Measurements from ENCODE around the gene CLDND2. TPM values are rescaled to one million over a fixed set of nuclear protein-coding genes. Genes with fewer than 3 reads are reported as not detected.

Gene CLDND2
- polyA plus RNA-seq, 4 donors, result 0.25 to 4.1 (median 2.0) TPM; not detected in 1

DNA sequence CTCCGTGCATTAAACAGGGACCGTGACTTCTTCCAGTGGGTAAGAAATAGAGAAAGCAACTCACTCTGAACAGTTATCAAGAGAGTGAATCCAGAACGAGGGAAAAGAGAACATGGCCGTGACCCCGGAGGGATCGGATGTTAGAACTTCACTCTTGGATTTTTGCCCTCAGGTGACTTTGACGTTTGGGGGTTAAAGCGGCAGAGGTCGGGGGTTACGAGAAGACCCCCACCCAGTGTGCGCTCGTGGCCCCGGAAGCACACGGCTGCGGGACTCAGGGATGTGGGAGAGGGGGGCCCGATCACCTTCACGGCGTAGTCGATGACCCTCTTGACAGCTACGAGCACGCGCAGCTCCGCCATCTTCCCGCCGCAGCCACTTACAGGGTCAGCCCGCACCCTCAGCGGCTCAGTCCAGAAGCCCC, 2.8 kb downstream of the CLDND2 start, which contains the start of gene ETFB:
TSS of gene ETFB (minus strand) at position 424 of the 424 bp plus-strand sequence. CDS start at position 362, 62 bp downstream.
- Histone ChIP-seq H3K9me3 (ENCODE audit: control insufficient read depth in 2 of 2, insufficient read depth in 1 of 2, low read depth in 1 of 2, low read length in 1 of 2) (no peaks in the 10 kb centered on the region), H3K4me3 (ENCODE audit: low read depth in 1 of 3, low read length in 3 of 3) (peak within 1 kb of the TSS; percentile 63 to 98 (median 81)), H3K36me3 (ENCODE audit: control insufficient read depth in 3 of 3, insufficient read depth in 2 of 3, low read depth in 1 of 3, low read length in 3 of 3) (peaks cover 0 to 11% (median 0%) of the 10 kb centered on the region in 3 donors), H3K27me3 (ENCODE audit: control insufficient read depth in 3 of 3, insufficient read depth in 3 of 3, low read length in 3 of 3) (no peaks in the 10 kb centered on the region), H3K27ac (ENCODE audit: low read depth in 1 of 3, low read length in 2 of 3) (peak within 1 kb of the TSS; percentile 94 to 97 (median 97)), H3K4me1 (ENCODE audit: control insufficient read depth in 3 of 3, insufficient read depth in 2 of 3, low read depth in 1 of 3, low read length in 2 of 3) (peaks cover 0 to 40% (median 3%) of the 10 kb centered on the region in 3 donors)
- FAIRE-seq, result no peak
- no peak for DNase-seq
- WGBS, 3 donors, result 0 to 1% (median 0%) methylated on average over 27 of the region's 27 CpGs

DNA sequence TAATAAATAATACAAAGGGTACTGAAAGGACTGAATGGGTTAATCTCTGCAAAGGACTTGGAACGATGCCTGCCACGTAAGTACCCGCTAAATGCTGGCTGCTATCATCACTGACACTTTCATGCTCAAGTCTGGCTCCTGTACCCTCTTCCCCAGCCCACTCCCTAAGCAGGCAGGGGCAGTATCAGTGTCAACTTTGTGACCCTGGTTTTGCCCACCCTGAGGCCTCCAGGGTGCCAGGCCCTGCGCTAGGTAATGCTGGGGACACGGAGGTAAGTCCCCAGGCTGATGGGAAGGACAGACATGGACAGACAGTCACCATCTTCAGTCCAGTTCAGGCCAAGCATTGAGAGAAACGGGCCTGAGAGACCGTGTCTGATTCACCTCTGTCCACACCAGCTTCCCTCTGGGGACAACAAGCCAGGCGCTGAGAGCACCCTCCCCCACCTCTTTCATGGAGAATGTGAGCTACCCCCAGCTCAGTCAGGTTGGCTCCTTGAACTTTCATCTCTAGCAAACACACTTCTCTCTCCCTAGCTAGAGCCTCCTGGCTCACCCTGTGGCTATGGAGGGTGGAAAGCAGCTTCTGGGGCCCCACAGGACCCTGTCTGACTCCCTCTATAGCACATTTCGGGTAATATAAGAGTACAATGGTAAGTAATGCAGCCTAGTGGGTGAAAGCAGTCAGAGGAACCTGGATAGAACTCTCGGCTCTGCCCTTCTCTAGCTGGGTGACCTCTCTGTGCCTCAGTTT, 3.4 kb downstream of the CLDND2 start:
- 9 to 20% (median 14%) methylated on average over 10 of the region's 10 CpGs for WGBS, 3 donors
- peaks cover 0 to 40% (median 3%) of the 10 kb centered on the region in 3 donors for H3K4me1 ChIP-seq (ENCODE audit: control insufficient read depth in 3 of 3, insufficient read depth in 2 of 3, low read depth in 1 of 3, low read length in 2 of 3)
- DNase-seq, result peak; percentile 66 to 81
- H3K36me3 ChIP-seq (ENCODE audit: control insufficient read depth in 3 of 3, insufficient read depth in 2 of 3, low read depth in 1 of 3, low read length in 3 of 3), result peaks cover 0 to 13% (median 0%) of the 10 kb centered on the region in 3 donors
- FAIRE-seq, result no peak
- no peaks in the 10 kb centered on the region for H3K9me3 ChIP-seq (ENCODE audit: control insufficient read depth in 2 of 2, insufficient read depth in 1 of 2, low read depth in 1 of 2, low read length in 1 of 2)
- H3K4me3 ChIP-seq (ENCODE audit: low read depth in 1 of 3, low read length in 3 of 3), result peak overlapping the region; percentile 63 to 98 (median 81)
- peak overlapping the region; percentile 94 to 97 (median 97) for H3K27ac ChIP-seq (ENCODE audit: low read depth in 1 of 3, low read length in 2 of 3)
- H3K27me3 ChIP-seq (ENCODE audit: control insufficient read depth in 3 of 3, insufficient read depth in 3 of 3, low read length in 3 of 3), result no peaks in the 10 kb centered on the region

- Histone ChIP-seq H3K27ac (ENCODE audit: low read depth in 1 of 3, low read length in 2 of 3) (peak overlapping the region; percentile 16 to 95 (median 28)), H3K4me1 (ENCODE audit: control insufficient read depth in 3 of 3, insufficient read depth in 2 of 3, low read depth in 1 of 3, low read length in 2 of 3) (peaks cover 0 to 40% (median 3%) of the 10 kb centered on the region in 3 donors), H3K9me3 (ENCODE audit: control insufficient read depth in 2 of 2, insufficient read depth in 1 of 2, low read depth in 1 of 2, low read length in 1 of 2) (no peaks in the 10 kb centered on the region), H3K36me3 (ENCODE audit: control insufficient read depth in 3 of 3, insufficient read depth in 2 of 3, low read depth in 1 of 3, low read length in 3 of 3) (peaks cover 0 to 19% (median 0%) of the 10 kb centered on the region in 3 donors), H3K4me3 (ENCODE audit: low read depth in 1 of 3, low read length in 3 of 3) (no peak overlapping the region), H3K27me3 (ENCODE audit: control insufficient read depth in 3 of 3, insufficient read depth in 3 of 3, low read length in 3 of 3) (no peaks in the 10 kb centered on the region)
- DNase-seq (peak in 1 of 2 donors; percentile 33), FAIRE-seq (no peak)
- 60 to 75% (median 63%) methylated on average over 15 of the region's 15 CpGs for WGBS, 3 donors
Measured at GRCh38 chr19:51364200-51365106, 4.3 kb downstream of the CLDND2 start.

- Histone ChIP-seq H3K4me1 (ENCODE audit: control insufficient read depth in 3 of 3, insufficient read depth in 2 of 3, low read depth in 1 of 3, low read length in 2 of 3) (peaks cover 0 to 34% (median 3%) of the 10 kb centered on the region in 3 donors), H3K36me3 (ENCODE audit: control insufficient read depth in 3 of 3, insufficient read depth in 2 of 3, low read depth in 1 of 3, low read length in 3 of 3) (peaks cover 0 to 31% (median 0%) of the 10 kb centered on the region in 3 donors), H3K9me3 (ENCODE audit: control insufficient read depth in 2 of 2, insufficient read depth in 1 of 2, low read depth in 1 of 2, low read length in 1 of 2) (no peaks in the 10 kb centered on the region), H3K4me3 (ENCODE audit: low read depth in 1 of 3, low read length in 3 of 3) (no peak overlapping the region), H3K27ac (ENCODE audit: low read depth in 1 of 3, low read length in 2 of 3) (peak overlapping the region in 1 of 3 donors; percentile 45), H3K27me3 (ENCODE audit: control insufficient read depth in 3 of 3, insufficient read depth in 3 of 3, low read length in 3 of 3) (no peaks in the 10 kb centered on the region)
- DNase-seq (peak in 1 of 2 donors; percentile 57), FAIRE-seq (no peak)
- WGBS, 3 donors, result 71 to 85% (median 75%) methylated on average over 13 of the region's 13 CpGs
Measured at GRCh38 chr19:51361239-51361638, 7.6 kb downstream of the CLDND2 start.

GRCh38 chr19:51359294-51359693, 9.5 kb downstream of the CLDND2 start:
- H3K4me1 ChIP-seq (ENCODE audit: control insufficient read depth in 3 of 3, insufficient read depth in 2 of 3, low read depth in 1 of 3, low read length in 2 of 3), result peaks cover 0 to 30% (median 3%) of the 10 kb centered on the region in 3 donors
- H3K4me3 ChIP-seq (ENCODE audit: low read depth in 1 of 3, low read length in 3 of 3), result no peak overlapping the region
- H3K27me3 ChIP-seq (ENCODE audit: control insufficient read depth in 3 of 3, insufficient read depth in 3 of 3, low read length in 3 of 3), result no peaks in the 10 kb centered on the region
- no peaks in the 10 kb centered on the region for H3K9me3 ChIP-seq (ENCODE audit: control insufficient read depth in 2 of 2, insufficient read depth in 1 of 2, low read depth in 1 of 2, low read length in 1 of 2)
- H3K36me3 ChIP-seq (ENCODE audit: control insufficient read depth in 3 of 3, insufficient read depth in 2 of 3, low read depth in 1 of 3, low read length in 3 of 3), result peaks cover 0 to 27% (median 0%) of the 10 kb centered on the region in 3 donors
- WGBS, 3 donors, result 92 to 97% (median 94%) methylated on average over 4 of the region's 4 CpGs
- DNase-seq (no peak), FAIRE-seq (no peak)
- no peak overlapping the region for H3K27ac ChIP-seq (ENCODE audit: low read depth in 1 of 3, low read length in 2 of 3)

DNA sequence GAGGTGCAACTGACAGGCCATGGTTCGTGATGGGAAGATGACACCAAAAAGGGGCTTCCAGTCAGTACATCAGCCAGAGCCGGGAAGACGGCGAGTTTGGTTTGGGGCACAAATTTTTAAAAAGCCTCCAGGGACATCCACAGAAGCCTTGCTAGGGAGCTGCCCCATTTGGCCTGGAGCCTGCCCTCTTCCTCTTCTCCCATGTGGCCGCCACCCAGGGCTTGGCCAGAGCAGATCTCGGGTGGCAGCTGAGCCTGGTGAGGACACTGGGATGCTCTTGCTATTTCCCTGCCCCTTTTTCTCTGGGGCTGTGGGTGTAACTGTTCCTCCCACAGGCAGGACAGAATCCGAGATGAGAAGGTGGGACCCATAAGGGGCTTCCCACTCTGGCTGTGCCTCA, 10.9 kb downstream of the CLDND2 start:
- no peaks in the 10 kb centered on the region for H3K27me3 ChIP-seq (ENCODE audit: control insufficient read depth in 3 of 3, insufficient read depth in 3 of 3, low read length in 3 of 3)
- H3K9me3 ChIP-seq (ENCODE audit: control insufficient read depth in 2 of 2, insufficient read depth in 1 of 2, low read depth in 1 of 2, low read length in 1 of 2), result no peaks in the 10 kb centered on the region
- 89% methylated on average over 7 of the region's 7 CpGs for WGBS, 3 donors
- no peak overlapping the region for H3K4me3 ChIP-seq (ENCODE audit: low read depth in 1 of 3, low read length in 3 of 3)
- FAIRE-seq (no peak), DNase-seq (no peak)
- no peak overlapping the region for H3K27ac ChIP-seq (ENCODE audit: low read depth in 1 of 3, low read length in 2 of 3)
- H3K36me3 ChIP-seq (ENCODE audit: control insufficient read depth in 3 of 3, insufficient read depth in 2 of 3, low read depth in 1 of 3, low read length in 3 of 3), result peaks cover 0 to 32% (median 0%) of the 10 kb centered on the region in 3 donors
- peaks cover 0 to 16% (median 3%) of the 10 kb centered on the region in 3 donors for H3K4me1 ChIP-seq (ENCODE audit: control insufficient read depth in 3 of 3, insufficient read depth in 2 of 3, low read depth in 1 of 3, low read length in 2 of 3)

GRCh38 chr19:51356159-51356801, 12.5 kb downstream of the CLDND2 start:
- H3K27ac ChIP-seq (ENCODE audit: low read depth in 1 of 3, low read length in 2 of 3), result no peak overlapping the region
- H3K4me1 ChIP-seq (ENCODE audit: control insufficient read depth in 3 of 3, insufficient read depth in 2 of 3, low read depth in 1 of 3, low read length in 2 of 3), result peaks cover 0 to 2% (median 0%) of the 10 kb centered on the region in 3 donors
- 95 to 98% (median 96%) methylated on average over 10 of the region's 10 CpGs for WGBS, 3 donors
- H3K36me3 ChIP-seq (ENCODE audit: control insufficient read depth in 3 of 3, insufficient read depth in 2 of 3, low read depth in 1 of 3, low read length in 3 of 3), result peaks cover 2 to 45% (median 4%) of the 10 kb centered on the region in 3 donors
- FAIRE-seq (no peak), DNase-seq (no peak)
- H3K4me3 ChIP-seq (ENCODE audit: low read depth in 1 of 3, low read length in 3 of 3), result no peak overlapping the region
- H3K27me3 ChIP-seq (ENCODE audit: control insufficient read depth in 3 of 3, insufficient read depth in 3 of 3, low read length in 3 of 3), result no peaks in the 10 kb centered on the region
- no peaks in the 10 kb centered on the region for H3K9me3 ChIP-seq (ENCODE audit: control insufficient read depth in 2 of 2, insufficient read depth in 1 of 2, low read depth in 1 of 2, low read length in 1 of 2)

All from small intestine (tissue), 7 donors.